ENCODE measurements around the gene SLC10A3. TPM values are rescaled to one million over a fixed set of nuclear protein-coding genes. Genes with fewer than 3 reads are reported as not detected.
A peak's percentile ranks its signal among the peaks of the same experiment; 100 is the strongest.

SLC10A3 gene
- total and polyA plus RNA-seq, 4 donors = 16.8 to 38.8 (median 26.0) TPM

DNA sequence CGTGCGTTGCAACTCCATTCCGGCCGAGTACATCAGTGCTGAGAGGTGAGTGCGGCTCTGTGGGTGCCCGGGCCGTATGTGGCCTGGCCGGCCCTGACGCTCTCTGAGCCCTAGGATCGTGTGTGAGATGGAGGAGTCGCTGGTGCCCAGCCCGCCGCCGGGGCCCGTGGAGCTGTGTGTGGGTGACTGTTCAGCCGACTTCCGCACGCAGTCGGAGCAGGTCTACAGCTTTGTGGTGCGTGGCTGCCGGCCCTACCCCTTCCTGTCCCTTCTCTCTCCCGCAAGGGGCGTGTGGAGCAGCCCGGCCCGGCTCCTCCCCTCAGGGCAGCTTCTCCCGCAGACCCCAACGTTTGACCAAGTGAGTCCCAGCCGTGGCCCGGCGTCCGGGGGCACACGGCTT is 24.4 kb downstream of the SLC10A3 start:
- Histone ChIP-seq H3K27me3 (ENCODE audit: control insufficient read depth in 1 of 2, insufficient read depth in 2 of 2, low read length in 1 of 2) (no peaks in the 10 kb centered on the region), H3K4me1 (ENCODE audit: control insufficient read depth in 1 of 2, insufficient read depth in 2 of 2, low read length in 2 of 2) (no peaks in the 10 kb centered on the region), H3K36me3 (ENCODE audit: control insufficient read depth in 1 of 2, insufficient read depth in 2 of 2, low read length in 1 of 2) (peaks cover 0 to 16% of the 10 kb centered on the region in 2 donors), H3K9me3 (ENCODE audit: control insufficient read depth, low read length) (no peaks in the 10 kb centered on the region), H3K27ac (ENCODE audit: low read depth in 1 of 2, low read length in 2 of 2) (no peak overlapping the region), H3K4me3 (ENCODE audit: low read length in 2 of 2) (no peak overlapping the region)
- ATAC-seq (ENCODE audit: low FRiP score) (no peak), DNase-seq (no peak)
- intact Hi-C loops (cut with DNase I) = no loop called here
- WGBS, 2 donors = 88 to 89% methylated on average over 32 of the region's 32 CpGs

DNA sequence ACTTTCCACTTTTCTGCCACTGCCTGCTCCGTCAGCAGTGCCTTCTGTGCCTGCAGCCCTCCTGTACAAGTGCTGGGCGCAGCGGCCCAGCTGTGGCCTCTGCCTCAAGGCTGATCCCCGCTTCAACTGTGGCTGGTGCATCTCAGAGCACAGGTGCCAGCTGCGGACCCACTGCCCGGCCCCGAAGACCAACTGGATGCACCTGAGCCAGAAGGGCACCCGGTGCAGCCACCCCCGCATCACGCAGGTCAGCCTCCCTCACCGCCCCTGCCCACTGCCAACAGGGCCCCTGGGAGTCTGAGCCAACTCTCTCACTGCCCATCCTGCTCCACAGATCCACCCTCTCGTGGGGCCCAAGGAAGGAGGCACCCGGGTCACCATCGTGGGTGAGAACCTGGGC is 24.8 kb downstream of the SLC10A3 start:
- intact Hi-C loops (cut with DNase I) = no loop called here
- DNase-seq (no peak), ATAC-seq (ENCODE audit: low FRiP score) (no peak)
- WGBS, 2 donors = 88 to 90% methylated on average over 10 to 14 of the region's 14 CpGs
- H3K36me3 ChIP-seq (ENCODE audit: control insufficient read depth in 1 of 2, insufficient read depth in 2 of 2, low read length in 1 of 2) = peaks cover 0 to 16% of the 10 kb centered on the region in 2 donors
- no peaks in the 10 kb centered on the region for H3K9me3 ChIP-seq (ENCODE audit: control insufficient read depth, low read length)
- H3K27ac ChIP-seq (ENCODE audit: low read depth in 1 of 2, low read length in 2 of 2) = no peak overlapping the region
- H3K4me3 ChIP-seq (ENCODE audit: low read length in 2 of 2) = no peak overlapping the region
- H3K27me3 ChIP-seq (ENCODE audit: control insufficient read depth in 1 of 2, insufficient read depth in 2 of 2, low read length in 1 of 2) = no peaks in the 10 kb centered on the region
- H3K4me1 ChIP-seq (ENCODE audit: control insufficient read depth in 1 of 2, insufficient read depth in 2 of 2, low read length in 2 of 2) = no peaks in the 10 kb centered on the region

DNA sequence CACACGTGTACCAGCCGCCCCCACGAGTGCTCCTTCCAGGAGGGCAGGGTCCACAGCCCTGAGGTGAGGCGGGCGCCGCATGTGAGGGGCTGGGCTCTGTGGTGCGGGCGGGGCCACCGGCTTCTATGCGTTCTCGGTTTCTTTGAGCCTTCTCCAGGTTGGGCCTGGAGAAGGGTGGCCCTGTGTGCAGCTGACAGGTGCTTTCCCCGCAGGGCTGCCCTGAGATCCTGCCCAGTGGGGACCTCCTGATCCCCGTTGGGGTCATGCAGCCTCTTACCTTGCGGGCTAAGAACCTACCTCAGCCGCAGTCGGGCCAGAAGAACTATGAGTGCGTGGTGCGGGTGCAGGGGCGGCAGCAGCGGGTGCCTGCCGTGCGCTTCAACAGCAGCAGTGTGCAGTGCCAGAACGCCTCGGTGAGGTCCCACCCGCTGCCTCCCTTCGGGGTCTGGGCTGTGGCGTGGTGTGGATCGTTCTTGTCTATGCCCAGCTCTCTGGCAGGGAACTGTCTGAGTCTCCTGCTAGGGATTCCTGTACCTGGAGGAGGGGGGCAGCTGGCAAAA is 25.5 kb downstream of the SLC10A3 start:
- H3K36me3 ChIP-seq (ENCODE audit: control insufficient read depth in 1 of 2, insufficient read depth in 2 of 2, low read length in 1 of 2) = peaks cover 0 to 11% of the 10 kb centered on the region in 2 donors
- intact Hi-C loops (cut with DNase I) = no loop called here
- DNase-seq (no peak), ATAC-seq (ENCODE audit: low FRiP score) (no peak)
- no peak overlapping the region for H3K27ac ChIP-seq (ENCODE audit: low read depth in 1 of 2, low read length in 2 of 2)
- H3K27me3 ChIP-seq (ENCODE audit: control insufficient read depth in 1 of 2, insufficient read depth in 2 of 2, low read length in 1 of 2) = no peaks in the 10 kb centered on the region
- no peak overlapping the region for H3K4me3 ChIP-seq (ENCODE audit: low read length in 2 of 2)
- WGBS, 2 donors = 88 to 93% methylated on average over 27 to 28 of the region's 28 CpGs
- H3K9me3 ChIP-seq (ENCODE audit: control insufficient read depth, low read length) = no peaks in the 10 kb centered on the region
- no peaks in the 10 kb centered on the region for H3K4me1 ChIP-seq (ENCODE audit: control insufficient read depth in 1 of 2, insufficient read depth in 2 of 2, low read length in 2 of 2)

DNA sequence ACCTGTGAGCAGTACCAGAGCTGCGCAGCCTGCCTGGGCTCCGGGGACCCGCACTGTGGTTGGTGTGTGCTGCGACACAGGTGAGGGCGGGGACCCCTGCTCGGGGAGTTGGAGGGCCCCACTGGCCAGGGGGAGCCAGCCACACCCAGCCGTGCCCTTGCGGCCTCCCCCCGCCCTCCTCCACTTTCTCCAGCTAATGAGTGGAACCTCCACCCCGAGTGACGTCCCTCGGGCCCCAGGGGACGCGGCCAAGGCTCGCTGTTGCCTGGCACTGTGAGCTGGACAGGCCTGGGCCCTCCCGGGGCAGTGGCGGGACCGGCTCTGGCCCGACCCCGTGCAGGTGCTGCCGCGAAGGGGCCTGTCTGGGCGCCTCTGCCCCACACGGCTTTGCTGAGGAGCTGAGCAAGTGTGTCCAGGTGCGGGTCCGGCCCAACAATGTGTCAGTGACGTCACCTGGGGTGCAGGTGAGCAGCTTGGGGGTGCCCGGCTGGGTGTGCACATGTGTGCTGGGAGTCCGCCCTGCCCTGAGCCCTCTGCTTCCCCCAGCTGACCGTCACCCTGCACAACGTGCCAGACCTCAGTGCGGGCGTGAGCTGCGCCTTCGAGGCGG is 26.7 kb downstream of the SLC10A3 start:
- no peak overlapping the region for H3K27ac ChIP-seq (ENCODE audit: low read depth in 1 of 2, low read length in 2 of 2)
- no peaks in the 10 kb centered on the region for H3K9me3 ChIP-seq (ENCODE audit: control insufficient read depth, low read length)
- H3K36me3 ChIP-seq (ENCODE audit: control insufficient read depth in 1 of 2, insufficient read depth in 2 of 2, low read length in 1 of 2) = peaks cover 0 to 9% of the 10 kb centered on the region in 2 donors
- intact Hi-C loops (cut with DNase I) = no loop called here
- H3K4me1 ChIP-seq (ENCODE audit: control insufficient read depth in 1 of 2, insufficient read depth in 2 of 2, low read length in 2 of 2) = no peaks in the 10 kb centered on the region
- WGBS, 2 donors = 85% methylated on average over 35 to 36 of the region's 36 CpGs
- ATAC-seq (ENCODE audit: low FRiP score) = no peak
- no peak for DNase-seq
- no peaks in the 10 kb centered on the region for H3K27me3 ChIP-seq (ENCODE audit: control insufficient read depth in 1 of 2, insufficient read depth in 2 of 2, low read length in 1 of 2)
- no peak overlapping the region for H3K4me3 ChIP-seq (ENCODE audit: low read length in 2 of 2)

DNA sequence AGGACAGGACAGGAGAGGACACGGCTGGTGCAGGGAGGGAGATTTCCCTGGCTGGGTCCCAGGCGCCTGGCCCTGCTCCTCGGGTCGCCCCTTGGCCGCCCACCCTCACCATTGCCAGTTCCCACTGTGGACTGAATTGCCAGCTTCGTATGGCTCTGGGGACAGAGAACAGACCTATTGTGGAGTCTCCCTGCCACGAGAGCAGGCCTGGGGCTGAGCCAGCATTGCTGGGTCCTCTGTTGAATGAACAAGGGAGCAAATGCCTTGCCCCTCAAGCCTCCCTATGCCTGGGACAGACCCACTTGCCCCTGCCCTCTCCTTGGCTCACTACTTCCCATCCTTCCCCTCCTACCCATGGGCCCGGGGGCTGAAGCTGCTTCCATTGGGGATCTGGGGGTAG is 28.0 kb downstream of the SLC10A3 start:
- ATAC-seq (ENCODE audit: low FRiP score) = no peak
- H3K4me1 ChIP-seq (ENCODE audit: control insufficient read depth in 1 of 2, insufficient read depth in 2 of 2, low read length in 2 of 2) = no peaks in the 10 kb centered on the region
- intact Hi-C loops (cut with DNase I) = no loop called here

DNA sequence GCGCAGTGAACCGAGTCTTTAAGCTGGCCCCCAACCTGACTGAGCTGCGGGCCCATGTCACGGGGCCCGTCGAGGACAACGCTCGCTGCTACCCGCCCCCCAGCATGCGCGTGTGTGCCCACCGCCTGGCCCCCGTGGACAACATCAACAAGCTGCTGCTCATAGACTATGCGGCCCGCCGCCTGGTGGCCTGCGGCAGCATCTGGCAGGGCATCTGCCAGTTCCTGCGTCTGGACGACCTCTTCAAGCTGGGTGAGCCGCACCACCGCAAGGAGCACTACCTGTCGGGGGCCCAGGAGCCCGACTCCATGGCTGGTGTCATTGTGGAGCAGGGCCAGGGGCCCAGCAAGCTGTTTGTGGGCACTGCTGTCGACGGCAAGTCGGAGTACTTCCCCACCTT is 30.1 kb downstream of the SLC10A3 start:
- WGBS, 2 donors = 59 to 80% methylated on average over 26 of the region's 26 CpGs
- DNase-seq (no peak), ATAC-seq (ENCODE audit: low FRiP score) (no peak)
- H3K36me3 ChIP-seq (ENCODE audit: control insufficient read depth in 1 of 2, insufficient read depth in 2 of 2, low read length in 1 of 2) = peaks cover 0 to under 1% of the 10 kb centered on the region in 2 donors
- H3K27ac ChIP-seq (ENCODE audit: low read depth in 1 of 2, low read length in 2 of 2) = no peak overlapping the region
- peaks cover 0 to 2% of the 10 kb centered on the region in 2 donors for H3K27me3 ChIP-seq (ENCODE audit: control insufficient read depth in 1 of 2, insufficient read depth in 2 of 2, low read length in 1 of 2)
- intact Hi-C loops (cut with DNase I) = no loop called here
- H3K4me3 ChIP-seq (ENCODE audit: low read length in 2 of 2) = no peak overlapping the region
- no peaks in the 10 kb centered on the region for H3K4me1 ChIP-seq (ENCODE audit: control insufficient read depth in 1 of 2, insufficient read depth in 2 of 2, low read length in 2 of 2)
- no peaks in the 10 kb centered on the region for H3K9me3 ChIP-seq (ENCODE audit: control insufficient read depth, low read length)

More for the DNA sequence above, 28.0 kb downstream of the SLC10A3 start:
- Histone ChIP-seq H3K9me3 (ENCODE audit: control insufficient read depth, low read length) (no peaks in the 10 kb centered on the region), H3K4me3 (ENCODE audit: low read length in 2 of 2) (no peak overlapping the region), H3K27me3 (ENCODE audit: control insufficient read depth in 1 of 2, insufficient read depth in 2 of 2, low read length in 1 of 2) (peaks cover 0 to 2% of the 10 kb centered on the region in 2 donors), H3K36me3 (ENCODE audit: control insufficient read depth in 1 of 2, insufficient read depth in 2 of 2, low read length in 1 of 2) (peaks cover 0 to 4% of the 10 kb centered on the region in 2 donors), H3K27ac (ENCODE audit: low read depth in 1 of 2, low read length in 2 of 2) (no peak overlapping the region)
- 52% methylated on average over 4 to 8 of the region's 8 CpGs for WGBS, 2 donors
- DNase-seq = no peak

DNA sequence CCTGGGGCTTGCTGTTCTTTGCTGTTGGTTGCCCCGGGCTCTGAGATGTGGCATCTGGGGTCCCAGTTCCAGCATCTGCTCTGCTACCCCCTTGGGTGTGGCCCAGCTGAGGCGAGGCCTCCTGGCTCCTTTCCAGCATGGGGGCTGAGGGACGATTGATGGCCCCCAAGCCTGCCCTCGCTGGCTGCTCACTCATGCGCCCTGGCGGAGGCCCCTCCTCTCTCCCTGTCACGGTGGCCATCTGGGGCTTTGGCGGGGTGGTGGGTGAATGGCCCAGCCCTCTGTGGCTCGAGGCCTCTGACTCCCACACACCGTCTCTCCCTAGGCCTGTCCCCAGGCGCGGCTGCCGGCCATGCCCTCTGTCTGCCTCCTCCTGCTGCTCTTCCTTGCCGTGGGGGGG is 30.6 kb downstream of the SLC10A3 start:
- H3K36me3 ChIP-seq (ENCODE audit: control insufficient read depth in 1 of 2, insufficient read depth in 2 of 2, low read length in 1 of 2) = no peaks in the 10 kb centered on the region
- no peak overlapping the region for H3K4me3 ChIP-seq (ENCODE audit: low read length in 2 of 2)
- DNase-seq = peak in 1 of 2 donors; percentile 73
- no peak for ATAC-seq (ENCODE audit: low FRiP score)
- H3K27me3 ChIP-seq (ENCODE audit: control insufficient read depth in 1 of 2, insufficient read depth in 2 of 2, low read length in 1 of 2) = peaks cover 0 to 2% of the 10 kb centered on the region in 2 donors
- intact Hi-C loops (cut with DNase I) = no loop called here
- WGBS, 2 donors = 13 to 46% methylated on average over 12 to 14 of the region's 14 CpGs
- H3K9me3 ChIP-seq (ENCODE audit: control insufficient read depth, low read length) = no peaks in the 10 kb centered on the region
- H3K4me1 ChIP-seq (ENCODE audit: control insufficient read depth in 1 of 2, insufficient read depth in 2 of 2, low read length in 2 of 2) = no peaks in the 10 kb centered on the region
- H3K27ac ChIP-seq (ENCODE audit: low read depth in 1 of 2, low read length in 2 of 2) = no peak overlapping the region

DNA sequence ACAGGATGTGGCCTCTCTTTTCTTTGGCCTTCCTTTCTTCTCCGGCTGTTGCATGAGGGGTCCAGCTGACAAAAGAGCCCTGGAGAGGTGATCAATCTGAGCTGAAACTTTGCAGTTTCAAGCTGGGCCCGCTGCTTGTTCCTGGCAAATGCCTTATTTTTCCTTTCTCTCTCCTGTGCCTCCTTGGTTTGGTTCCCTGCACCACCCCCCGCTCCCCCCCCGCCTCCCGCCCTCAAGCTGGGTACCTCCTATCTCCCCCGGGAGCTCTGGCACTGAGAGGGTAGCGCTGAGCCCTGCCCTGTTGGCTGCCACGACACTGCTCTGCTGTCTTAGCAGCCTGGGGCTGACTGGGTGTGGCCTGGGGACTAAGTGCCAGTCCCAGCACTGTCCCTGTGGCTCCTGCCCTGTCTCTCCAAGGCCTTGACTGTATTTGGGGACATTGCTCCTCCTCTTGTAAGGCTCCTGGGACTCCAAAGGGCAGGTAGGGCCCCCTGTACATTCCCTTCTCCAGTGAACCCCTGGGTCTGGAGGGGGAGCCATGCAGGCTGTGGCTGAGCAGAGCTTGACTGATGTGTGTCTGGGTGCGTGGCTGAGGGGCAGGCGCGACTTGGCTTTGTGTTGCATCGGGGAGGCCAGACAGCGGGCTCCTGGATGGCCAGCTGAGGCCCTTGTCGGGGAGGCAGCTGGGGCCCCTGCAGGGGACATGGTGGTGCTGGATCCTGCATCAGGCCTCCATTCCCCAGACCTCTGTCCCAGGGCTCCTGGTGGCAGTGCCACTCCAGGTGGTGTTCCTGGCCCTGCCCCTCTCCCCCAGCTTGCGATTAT is 31.3 kb downstream of the SLC10A3 start:
- ATAC-seq (ENCODE audit: low FRiP score) (peak; percentile 44), DNase-seq (peak in 1 of 2 donors; percentile 67)
- peaks cover 0 to 2% of the 10 kb centered on the region in 2 donors for H3K27me3 ChIP-seq (ENCODE audit: control insufficient read depth in 1 of 2, insufficient read depth in 2 of 2, low read length in 1 of 2)
- no peaks in the 10 kb centered on the region for H3K9me3 ChIP-seq (ENCODE audit: control insufficient read depth, low read length)
- H3K4me3 ChIP-seq (ENCODE audit: low read length in 2 of 2) = peak overlapping the region; percentile 37 to 88
- no peaks in the 10 kb centered on the region for H3K4me1 ChIP-seq (ENCODE audit: control insufficient read depth in 1 of 2, insufficient read depth in 2 of 2, low read length in 2 of 2)
- intact Hi-C loops (cut with DNase I) = no loop called here
- peak overlapping the region in 1 of 2 donors; percentile 50 for H3K27ac ChIP-seq (ENCODE audit: low read depth in 1 of 2, low read length in 2 of 2)
- H3K36me3 ChIP-seq (ENCODE audit: control insufficient read depth in 1 of 2, insufficient read depth in 2 of 2, low read length in 1 of 2) = no peaks in the 10 kb centered on the region
- 5 to 49% methylated on average over 12 to 15 of the region's 15 CpGs for WGBS, 2 donors

All from aorta (tissue), 5 donors.